GM21786 (cell line): ENCODE measurements around the gene MANSC4.

Experiments used
- ATAC-seq: cut with Tn5 transposase; IDR thresholded peaks from one replicate; pipeline ENCODE4 v1.9.1; 2021; ENCODE audit not compliant: unreplicated experiment

Gene MANSC4

GRCh38 chr12:27801630-27802029 lies 21.6 kb upstream of the MANSC4 start:
- no peak for ATAC-seq

- ATAC-seq: no peak
Observed at GRCh38 chr12:27800819-27801218, 20.8 kb upstream of the MANSC4 start.

GRCh38 chr12:27797301-27798025 lies 17.4 kb upstream of the MANSC4 start:
- no peak for ATAC-seq

- no peak for ATAC-seq
Observed at GRCh38 chr12:27796128-27796527, 16.1 kb upstream of the MANSC4 start.

- no peak for ATAC-seq
Observed at GRCh38 chr12:27794818-27795584, 15.0 kb upstream of the MANSC4 start.

GRCh38 chr12:27790179-27790578 lies 10.1 kb upstream of the MANSC4 start:
- no peak for ATAC-seq

GRCh38 chr12:27787559-27787958 lies 7.5 kb upstream of the MANSC4 start:
- ATAC-seq: no peak

- ATAC-seq: no peak
Observed at GRCh38 chr12:27785882-27786570, 6.0 kb upstream of the MANSC4 start.

- no peak for ATAC-seq
Observed at GRCh38 chr12:27782481-27782880, 2.4 kb upstream of the MANSC4 start.

- ATAC-seq: no peak
Observed at GRCh38 chr12:27781680-27782079, 1.6 kb upstream of the MANSC4 start.

GRCh38 chr12:27780612-27781408 lies 774 bp upstream of the MANSC4 start:
- ATAC-seq: peak; percentile 23

- peak; percentile 49 for ATAC-seq
Observed at GRCh38 chr12:27779416-27779919, 568 bp downstream of the MANSC4 start.

GRCh38 chr12:27778206-27778605 lies 1.8 kb downstream of the MANSC4 start:
- no peak for ATAC-seq

- no peak for ATAC-seq
Observed at GRCh38 chr12:27777141-27777540, 2.9 kb downstream of the MANSC4 start.

GRCh38 chr12:27772328-27773049 lies 7.5 kb downstream of the MANSC4 start:
- ATAC-seq: no peak

- ATAC-seq: no peak
Observed at GRCh38 chr12:27771481-27772327, 8.3 kb downstream of the MANSC4 start.

GRCh38 chr12:27769142-27769673 lies 10.8 kb downstream of the MANSC4 start:
- no peak for ATAC-seq

GRCh38 chr12:27766587-27766986 lies 13.4 kb downstream of the MANSC4 start:
- ATAC-seq: no peak

- ATAC-seq: no peak
Observed at GRCh38 chr12:27762757-27763156, 17.3 kb downstream of the MANSC4 start.
